CD4-positive, alpha-beta T cell treated with Interleukin-6 at 100 ng/mL for 8 hours (primary cell): ENCODE results near the gene CYSTM1.

Experiments used
- DNase-seq: peaks from one replicate; pipeline ENCODE4 v3.0.0-alpha.2; 2020; ENCODE audit warnings: mixed read lengths, low spot score

Gene CYSTM1, protein sequence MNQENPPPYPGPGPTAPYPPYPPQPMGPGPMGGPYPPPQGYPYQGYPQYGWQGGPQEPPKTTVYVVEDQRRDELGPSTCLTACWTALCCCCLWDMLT

DNA sequence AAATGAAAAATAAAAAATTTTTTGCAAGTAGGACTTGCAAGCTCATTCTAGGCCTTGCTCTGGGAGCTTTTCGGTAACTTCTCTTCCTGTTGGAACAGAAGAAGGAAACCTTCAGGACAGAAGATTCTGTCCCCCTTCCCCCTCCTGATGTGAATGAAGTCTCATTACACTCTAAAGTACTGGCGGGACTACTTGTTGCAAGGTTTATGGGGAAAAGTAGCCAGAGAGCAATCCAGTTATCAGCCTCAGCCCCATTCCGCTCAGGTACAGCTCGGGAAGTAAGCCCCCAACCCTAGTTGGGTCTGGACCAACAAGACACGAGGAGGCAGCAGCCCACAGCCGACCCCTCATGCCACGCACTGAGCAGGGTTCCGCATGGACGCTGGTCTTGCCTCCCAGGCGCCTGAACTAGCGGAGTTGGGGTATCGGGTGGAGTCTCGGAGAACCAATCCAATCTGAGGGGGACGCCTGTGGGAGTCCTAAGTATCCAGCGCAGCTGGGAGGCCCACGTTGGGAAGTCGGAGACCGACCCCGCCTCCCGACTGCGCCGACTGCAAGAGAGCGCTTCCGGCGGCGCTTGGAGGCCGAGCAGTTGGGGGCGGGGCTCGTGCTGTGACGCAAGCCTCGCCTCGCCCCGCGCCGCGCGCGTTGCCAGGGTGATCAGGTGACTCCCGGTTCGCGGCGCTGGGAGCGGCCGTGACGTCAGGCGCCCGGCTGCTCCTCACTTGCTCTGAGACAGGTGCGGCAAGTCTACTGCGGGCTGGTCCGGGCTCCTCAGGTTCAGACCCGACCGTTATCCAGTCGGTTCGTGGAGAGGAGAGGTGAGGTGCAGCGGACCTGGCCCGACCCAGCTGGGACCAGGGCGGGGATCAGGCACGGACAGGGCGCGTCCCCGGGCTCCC lies at the start of gene CYSTM1:
CYSTM1 (plus strand) TSS at position 724 of the 902 bp plus-strand sequence. CDS start 19,278 bp downstream, outside the sequence.
- peak; percentile 95 for DNase-seq

DNA sequence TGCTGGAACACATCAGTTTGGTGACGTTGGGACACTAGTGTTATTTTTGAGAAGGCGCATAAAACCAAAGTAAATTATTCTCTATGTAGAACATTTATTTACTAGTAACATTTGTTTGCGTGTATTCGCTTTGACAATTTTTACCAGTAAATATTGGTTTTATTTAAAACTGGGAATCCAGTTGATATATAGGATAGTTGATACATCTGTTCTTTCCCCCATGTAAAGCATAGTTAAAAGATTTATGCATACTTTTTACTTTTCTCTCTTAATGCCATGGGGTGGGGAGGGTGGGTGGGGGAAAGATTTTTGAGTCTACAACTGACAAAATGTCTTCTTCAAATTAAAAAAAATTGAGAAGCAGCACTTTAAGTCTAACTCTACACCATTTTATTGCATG lies 49.4 kb upstream of the CYSTM1 start, which contains the start of gene IGIP:
IGIP (plus strand) TSS at position 301 of the 400 bp plus-strand sequence. CDS start 2,540 bp downstream, outside the sequence.
- no peak for DNase-seq

- no peak for DNase-seq
Measured at GRCh38 chr5:140126315-140127012, 48.5 kb upstream of the CYSTM1 start.

GRCh38 chr5:140128376-140128775 lies 46.6 kb upstream of the CYSTM1 start:
- no peak for DNase-seq

DNA sequence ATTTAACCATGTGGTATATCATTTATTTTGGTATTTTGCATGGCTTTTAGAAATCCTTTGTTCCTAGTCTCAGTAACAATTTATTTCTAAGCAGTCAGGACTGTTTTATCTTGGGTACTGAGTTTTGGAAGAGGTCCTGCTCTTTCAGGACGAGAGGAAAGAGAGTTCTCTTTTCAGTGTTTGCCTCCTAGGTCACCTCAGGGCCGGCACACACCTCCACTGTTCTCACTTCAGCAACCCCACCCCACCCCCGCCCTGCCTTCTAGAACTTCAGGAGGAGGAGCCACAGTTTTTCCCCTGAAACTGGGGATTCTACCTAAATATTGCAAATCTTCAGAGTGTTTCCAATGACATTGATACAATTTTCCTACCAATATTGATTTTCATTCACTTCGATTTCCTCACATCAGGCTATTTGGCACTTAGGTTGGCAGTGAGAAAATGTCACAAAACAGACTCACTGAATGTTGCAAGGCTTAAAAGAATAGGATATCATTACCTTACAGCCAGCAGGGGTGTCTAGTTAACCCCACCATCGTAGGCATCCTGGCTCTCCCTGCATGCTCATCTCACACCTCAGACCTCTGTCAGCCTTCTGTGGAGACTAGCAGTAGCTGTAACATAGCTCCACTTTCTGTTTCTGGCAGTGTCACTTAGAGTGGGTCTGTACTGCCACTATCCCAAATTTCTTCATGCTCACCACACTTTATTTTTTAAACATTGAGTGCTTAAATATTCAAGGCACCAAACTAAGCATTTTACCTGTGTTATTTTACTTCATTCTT lies 43.8 kb upstream of the CYSTM1 start:
- DNase-seq: no peak

- peak; percentile 17 for DNase-seq
Measured at GRCh38 chr5:140131967-140132409, 43.0 kb upstream of the CYSTM1 start.

- DNase-seq: no peak
Measured at GRCh38 chr5:140133514-140134167, 41.3 kb upstream of the CYSTM1 start.

DNA sequence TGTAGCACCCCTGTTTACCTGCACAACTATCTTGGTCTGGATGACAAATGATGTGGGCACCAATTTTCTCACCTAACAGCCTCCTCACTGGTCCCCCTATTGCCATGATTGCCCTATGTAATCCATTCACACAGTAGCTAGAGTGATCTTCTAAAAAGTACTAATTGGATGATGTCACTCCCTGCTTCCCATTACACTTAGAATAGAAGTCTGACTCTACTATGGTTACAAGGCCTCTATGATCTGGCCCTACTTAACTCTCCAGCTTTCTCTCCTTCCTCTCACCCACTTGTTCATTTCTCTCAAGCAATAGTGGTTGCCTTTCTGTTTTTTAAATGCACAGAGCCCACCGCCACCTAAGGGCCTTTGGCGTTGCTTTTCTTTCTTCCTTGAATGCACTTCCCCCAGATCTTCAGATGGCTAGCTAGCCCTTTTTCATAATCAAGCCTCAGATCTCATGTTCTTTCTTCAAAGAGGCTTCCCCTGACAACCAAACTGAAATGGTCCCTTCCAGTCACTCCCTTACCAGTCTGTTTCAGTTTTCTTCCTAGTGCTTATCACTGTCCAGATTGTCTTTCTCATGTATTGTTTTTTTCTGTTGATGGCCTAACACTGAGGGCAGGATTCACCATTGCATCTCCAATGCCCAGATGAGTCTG lies 40.6 kb upstream of the CYSTM1 start:
- no peak for DNase-seq

DNA sequence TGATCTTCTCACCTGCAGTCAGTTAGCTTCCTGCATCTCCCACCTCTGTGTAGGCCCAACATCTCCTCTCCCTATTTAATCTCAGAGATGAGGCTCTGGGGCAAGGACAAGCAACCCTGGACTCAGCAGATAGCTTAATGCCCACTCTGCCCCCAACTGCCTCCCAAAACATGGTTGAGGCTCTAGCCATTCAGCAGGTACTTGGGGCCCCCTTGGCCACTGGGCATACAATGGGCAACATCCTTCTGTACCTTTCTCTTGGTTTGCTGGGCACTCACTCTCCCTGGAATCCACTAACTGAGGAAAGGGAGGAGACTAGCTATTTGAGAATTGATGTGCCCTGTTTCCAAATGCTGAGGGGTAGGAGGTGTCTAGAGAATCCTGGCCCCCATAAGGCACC lies 39.9 kb upstream of the CYSTM1 start:
- no peak for DNase-seq

GRCh38 chr5:140136624-140137023 lies 38.4 kb upstream of the CYSTM1 start:
- DNase-seq: no peak

DNA sequence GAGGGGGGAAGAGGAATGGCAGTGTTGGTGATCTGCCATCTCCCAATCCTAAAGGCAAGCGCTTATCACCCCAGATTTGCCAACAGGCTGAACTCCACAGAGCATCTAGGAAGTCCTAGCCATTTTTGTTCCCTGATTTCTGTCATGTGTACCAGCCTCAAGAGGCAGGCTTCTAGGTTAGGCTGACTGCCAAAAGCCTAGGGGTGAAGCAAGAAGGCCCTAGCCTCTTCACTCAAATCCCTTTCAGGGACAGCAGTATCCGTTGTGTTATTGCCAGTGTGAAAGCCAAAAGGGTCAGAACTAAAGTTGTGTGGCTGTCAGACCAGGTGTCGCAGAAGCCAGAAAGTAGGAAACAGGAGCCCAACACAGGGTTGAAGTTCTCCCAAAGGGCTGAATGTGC lies 34.6 kb upstream of the CYSTM1 start:
- no peak for DNase-seq

DNA sequence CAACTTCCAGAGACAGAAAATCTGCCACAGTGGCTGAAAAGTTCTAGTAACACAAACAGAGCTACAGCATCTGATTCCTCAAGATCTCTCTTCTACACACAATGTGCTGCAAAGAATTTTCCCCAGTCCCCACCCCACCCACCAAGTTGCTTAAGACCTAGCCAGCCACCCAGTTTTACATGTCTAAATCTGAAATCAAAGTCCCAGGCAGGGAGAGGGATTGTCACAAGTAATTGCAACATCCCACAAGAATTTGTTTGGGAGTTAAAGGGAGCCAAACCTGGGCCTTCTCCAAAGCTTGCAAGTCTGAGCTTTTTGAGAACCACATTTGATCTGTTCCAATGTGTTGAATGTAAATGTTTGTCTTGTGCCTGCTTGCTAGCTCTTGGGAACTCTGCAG lies 33.7 kb upstream of the CYSTM1 start:
- no peak for DNase-seq

DNA sequence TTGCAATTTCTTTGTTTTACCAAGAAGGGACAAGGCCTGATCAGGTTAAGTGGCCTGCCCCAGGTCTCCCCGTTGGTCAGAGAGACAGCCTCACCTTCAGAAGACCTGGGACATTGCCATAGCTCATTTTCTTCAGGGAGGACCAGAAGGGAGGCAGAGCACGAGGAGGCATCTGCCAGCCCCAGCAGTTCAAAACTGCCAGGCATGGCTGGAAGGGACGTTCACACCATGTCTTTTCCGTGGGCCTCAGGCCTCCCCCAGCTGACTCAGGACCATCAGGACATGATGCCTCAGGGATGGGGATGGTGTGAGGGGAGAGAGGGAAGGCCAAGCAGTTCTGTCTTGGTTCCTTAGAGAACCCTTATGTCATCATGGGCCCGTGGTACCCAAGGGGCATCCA lies 32.7 kb upstream of the CYSTM1 start:
- DNase-seq: no peak

GRCh38 chr5:140142856-140143255 lies 32.1 kb upstream of the CYSTM1 start:
- DNase-seq: no peak

- DNase-seq: no peak
Measured at GRCh38 chr5:140143521-140144258, 31.3 kb upstream of the CYSTM1 start.

DNA sequence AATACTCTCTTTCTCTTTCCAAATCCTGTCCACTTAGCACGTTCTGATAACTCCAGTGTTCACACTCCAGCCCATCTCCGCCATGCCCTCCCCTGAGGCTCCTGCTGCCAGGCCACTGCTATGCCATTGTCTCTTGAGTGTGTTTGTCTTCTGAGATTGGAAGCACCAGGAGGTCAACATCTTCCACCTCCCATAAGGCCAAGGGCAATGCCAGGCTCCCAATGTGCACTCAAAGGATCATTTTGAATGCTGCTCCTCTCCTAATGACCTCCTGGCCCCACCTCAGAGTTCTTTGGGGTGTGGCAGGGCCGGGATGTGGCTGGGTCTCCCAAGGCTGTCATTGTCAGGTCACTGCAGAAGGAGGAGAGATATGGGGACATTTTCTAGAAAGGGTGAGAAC lies 29.7 kb upstream of the CYSTM1 start:
- no peak for DNase-seq

DNA sequence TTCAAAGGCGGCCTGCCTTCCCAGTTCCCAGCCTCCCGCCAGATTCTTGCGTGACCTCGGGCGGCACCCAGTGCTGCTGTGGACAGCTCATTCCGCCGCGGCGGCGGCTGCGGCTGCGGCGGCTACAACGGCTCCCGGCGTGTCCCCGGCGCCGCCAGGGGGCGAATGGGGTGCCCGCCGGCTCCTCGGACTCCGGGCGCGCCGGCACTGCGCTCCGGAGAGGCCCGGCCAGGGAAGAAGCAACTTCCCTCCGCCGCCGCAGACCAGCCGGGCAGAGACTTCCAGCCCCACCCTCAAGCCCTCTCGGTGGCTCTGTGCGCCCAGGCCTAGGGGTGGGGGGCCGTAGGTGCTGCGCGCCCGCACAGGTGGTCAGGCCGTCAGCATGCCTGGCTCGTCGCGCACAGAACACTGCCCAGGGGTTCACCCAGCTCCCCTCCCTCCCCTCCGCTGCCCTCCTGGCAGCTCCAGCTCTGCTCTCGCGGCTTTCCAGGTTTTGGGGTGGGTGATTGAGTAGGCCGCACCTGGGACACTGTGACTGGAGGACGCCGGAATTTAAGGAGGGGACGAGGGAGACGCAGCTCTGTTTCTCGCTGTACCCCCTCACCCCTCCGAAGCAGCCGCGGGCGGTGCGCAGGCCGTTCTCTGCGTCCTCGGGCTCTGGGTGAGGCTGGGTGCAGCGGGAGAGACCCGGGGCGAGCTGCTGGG lies 29.0 kb upstream of the CYSTM1 start:
- DNase-seq: peak; percentile 33

DNA sequence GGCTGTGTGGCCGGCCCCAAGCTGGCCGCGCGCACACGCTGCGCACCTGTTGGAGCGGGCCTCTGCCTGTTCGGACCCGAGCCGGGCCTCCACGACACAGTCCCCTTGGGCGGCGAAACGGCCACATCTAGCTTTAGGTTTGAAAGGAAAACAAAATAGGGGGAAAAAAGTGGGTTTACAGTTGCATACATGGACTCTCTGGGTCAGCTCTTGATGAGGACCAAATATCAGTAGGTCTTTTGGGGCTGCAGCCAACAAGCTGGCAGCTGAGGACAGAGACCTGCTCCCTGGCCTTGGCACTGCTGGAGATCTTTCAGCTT lies 28.5 kb upstream of the CYSTM1 start:
- no peak for DNase-seq

GRCh38 chr5:140147460-140147859 lies 27.5 kb upstream of the CYSTM1 start:
- DNase-seq: no peak

DNA sequence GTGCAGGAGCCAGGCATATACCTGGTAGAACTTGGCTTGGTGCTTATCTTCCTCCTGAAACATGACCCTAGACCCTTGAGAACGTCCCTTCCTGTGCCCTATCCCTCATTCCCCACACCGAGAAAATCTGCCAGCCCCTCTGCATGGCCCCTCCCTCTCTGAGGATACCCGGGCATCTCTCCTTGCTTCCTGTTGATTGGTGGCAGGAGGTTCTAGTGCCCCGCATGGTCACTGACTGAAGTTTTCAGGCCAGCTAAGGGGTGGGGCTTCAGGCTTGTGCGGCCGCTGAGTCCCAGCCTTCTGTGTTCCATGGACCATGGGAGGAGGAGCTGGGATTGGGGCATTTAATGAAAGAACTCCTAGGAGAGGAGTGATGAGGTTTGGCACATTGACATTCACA lies 26.5 kb upstream of the CYSTM1 start:
- no peak for DNase-seq
